Measurements from ENCODE around the gene GIMAP5. TPM values are rescaled to one million over a fixed set of nuclear protein-coding genes. Genes with fewer than 3 reads are reported as not detected.
"Not testable (repeated sequence)": the region's sequence is repeated elsewhere in the genome, so short reads cannot be mapped to it uniquely, and the experiment has no call there.

Gene GIMAP5
- total and polyA plus RNA-seq, 4 donors = 24.8 to 60.6 (median 37.6) TPM

DNA sequence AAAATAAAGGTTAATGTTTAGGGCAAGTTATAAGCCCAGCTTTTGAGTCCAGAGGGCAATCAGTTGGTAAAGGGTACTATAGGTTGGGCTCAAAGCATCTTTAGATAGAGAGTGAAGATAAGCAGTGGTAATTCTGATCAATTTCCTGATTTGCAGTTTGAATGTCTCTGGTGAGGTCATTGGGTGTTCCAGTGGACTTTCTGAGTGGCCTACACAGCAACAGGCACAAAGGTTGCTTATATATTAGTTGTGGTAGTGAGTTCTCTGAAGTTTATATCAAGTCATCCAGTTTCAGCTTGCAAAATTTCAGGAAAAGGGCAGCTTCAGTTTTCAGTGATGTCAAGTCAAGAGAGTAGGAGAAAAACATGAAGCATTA is 29.1 kb downstream of the GIMAP5 start:
- DNase-seq (no peak), ATAC-seq (ENCODE audit: insufficient read depth, low FRiP score) (no peak)
- Histone ChIP-seq H3K9me3 (ENCODE audit: control insufficient read depth in 4 of 4, insufficient read depth in 3 of 4, low read length in 3 of 4) (no peaks in the 10 kb centered on the region), H3K27me3 (ENCODE audit: control insufficient read depth in 3 of 3, insufficient read depth in 3 of 3, low read length in 2 of 3) (no peaks in the 10 kb centered on the region), H3K4me1 (ENCODE audit: control insufficient read depth in 5 of 5, insufficient read depth in 5 of 5, low read length in 5 of 5) (peaks cover 0 to 23% (median 0%) of the 10 kb centered on the region in 5 donors), H3K9ac (ENCODE audit: insufficient read depth in 1 of 2, low read length in 2 of 2) (no peak overlapping the region), H3K36me3 (ENCODE audit: control insufficient read depth in 4 of 4, insufficient read depth in 4 of 4, low read length in 4 of 4) (no peaks in the 10 kb centered on the region), H3K27ac (ENCODE audit: low read depth in 1 of 2, low read length in 1 of 2) (no peak overlapping the region), H3K4me3 (no peak overlapping the region)
- TF ChIP-seq, protein P1, sequence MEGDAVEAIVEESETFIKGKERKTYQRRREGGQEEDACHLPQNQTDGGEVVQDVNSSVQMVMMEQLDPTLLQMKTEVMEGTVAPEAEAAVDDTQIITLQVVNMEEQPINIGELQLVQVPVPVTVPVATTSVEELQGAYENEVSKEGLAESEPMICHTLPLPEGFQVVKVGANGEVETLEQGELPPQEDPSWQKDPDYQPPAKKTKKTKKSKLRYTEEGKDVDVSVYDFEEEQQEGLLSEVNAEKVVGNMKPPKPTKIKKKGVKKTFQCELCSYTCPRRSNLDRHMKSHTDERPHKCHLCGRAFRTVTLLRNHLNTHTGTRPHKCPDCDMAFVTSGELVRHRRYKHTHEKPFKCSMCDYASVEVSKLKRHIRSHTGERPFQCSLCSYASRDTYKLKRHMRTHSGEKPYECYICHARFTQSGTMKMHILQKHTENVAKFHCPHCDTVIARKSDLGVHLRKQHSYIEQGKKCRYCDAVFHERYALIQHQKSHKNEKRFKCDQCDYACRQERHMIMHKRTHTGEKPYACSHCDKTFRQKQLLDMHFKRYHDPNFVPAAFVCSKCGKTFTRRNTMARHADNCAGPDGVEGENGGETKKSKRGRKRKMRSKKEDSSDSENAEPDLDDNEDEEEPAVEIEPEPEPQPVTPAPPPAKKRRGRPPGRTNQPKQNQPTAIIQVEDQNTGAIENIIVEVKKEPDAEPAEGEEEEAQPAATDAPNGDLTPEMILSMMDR (IDR thresholded peaks at IDR 0.05; ENCODE audit: control extremely low read depth, extremely low read depth) = no peak

DNA sequence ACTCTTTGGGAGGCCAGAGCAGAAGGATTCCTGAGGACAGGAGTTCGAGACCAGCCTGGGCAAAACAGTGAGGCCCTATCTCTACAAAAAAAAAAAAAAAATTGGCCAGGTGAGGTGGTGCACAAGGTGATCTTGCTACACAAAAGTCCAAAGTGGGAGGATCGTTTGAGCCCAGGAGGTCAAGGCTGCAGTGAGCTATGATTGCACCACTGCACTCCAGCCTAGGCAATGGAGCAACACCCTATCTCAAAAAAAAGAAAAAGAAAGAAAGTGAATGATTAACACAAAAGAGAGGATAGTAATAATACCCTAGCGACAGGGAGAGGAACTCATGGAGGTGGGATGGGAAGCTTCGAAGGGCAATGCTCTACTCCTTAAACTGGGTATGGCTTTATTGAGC is 32.5 kb downstream of the GIMAP5 start:
- Histone ChIP-seq H3K9me3 (ENCODE audit: control insufficient read depth in 4 of 4, insufficient read depth in 3 of 4, low read length in 3 of 4) (peaks cover 0 to 5% (median 0%) of the 10 kb centered on the region in 4 donors), H3K9ac (ENCODE audit: insufficient read depth in 1 of 2, low read length in 2 of 2) (no peak overlapping the region), H3K4me1 (ENCODE audit: control insufficient read depth in 5 of 5, insufficient read depth in 5 of 5, low read length in 5 of 5) (peaks cover 0 to 16% (median 0%) of the 10 kb centered on the region in 5 donors), H3K4me3 (no peak overlapping the region), H3K27ac (ENCODE audit: low read depth in 1 of 2, low read length in 1 of 2) (no peak overlapping the region), H3K36me3 (ENCODE audit: control insufficient read depth in 4 of 4, insufficient read depth in 4 of 4, low read length in 4 of 4) (no peaks in the 10 kb centered on the region), H3K27me3 (ENCODE audit: control insufficient read depth in 3 of 3, insufficient read depth in 3 of 3, low read length in 2 of 3) (no peaks in the 10 kb centered on the region)
- DNase-seq (no peak), ATAC-seq (ENCODE audit: insufficient read depth, low FRiP score) (no peak)
- WGBS, 2 donors = 90 to 94% methylated on average over 4 of the region's 4 CpGs
- TF ChIP-seq, protein P1 (IDR thresholded peaks at IDR 0.05; ENCODE audit: control extremely low read depth, extremely low read depth) = no peak

DNA sequence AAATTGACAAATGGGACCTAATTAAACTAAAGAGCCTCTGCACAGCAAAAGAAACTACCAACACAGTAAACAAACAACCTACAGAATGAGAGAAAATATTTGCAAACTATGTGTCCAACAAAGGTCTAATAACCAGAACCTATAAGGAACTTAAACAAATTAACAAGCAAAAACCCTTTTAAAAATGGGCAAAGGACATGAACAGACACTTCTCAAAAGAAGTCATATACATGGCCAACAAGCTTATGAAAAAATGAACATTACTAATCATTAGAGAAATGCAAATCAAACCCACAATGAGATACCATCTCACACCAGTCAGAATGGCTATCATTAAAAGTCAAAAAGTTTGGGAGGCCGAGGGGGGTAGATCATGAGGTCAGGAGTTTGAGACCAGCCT is 36.9 kb downstream of the GIMAP5 start:
- not testable (repeated sequence) for DNase-seq; H3K4me1 ChIP-seq (ENCODE audit: control insufficient read depth in 5 of 5, insufficient read depth in 5 of 5, low read length in 5 of 5); H3K36me3 ChIP-seq (ENCODE audit: control insufficient read depth in 4 of 4, insufficient read depth in 4 of 4, low read length in 4 of 4); H3K27me3 ChIP-seq (ENCODE audit: control insufficient read depth in 3 of 3, insufficient read depth in 3 of 3, low read length in 2 of 3); H3K9ac ChIP-seq (ENCODE audit: insufficient read depth in 1 of 2, low read length in 2 of 2); H3K9me3 ChIP-seq (ENCODE audit: control insufficient read depth in 4 of 4, insufficient read depth in 3 of 4, low read length in 3 of 4); H3K4me3 ChIP-seq; H3K27ac ChIP-seq (ENCODE audit: low read depth in 1 of 2, low read length in 1 of 2); ATAC-seq (ENCODE audit: insufficient read depth, low FRiP score)
- 84 to 91% methylated on average over 1 of the region's 1 CpG for WGBS, 2 donors

DNA sequence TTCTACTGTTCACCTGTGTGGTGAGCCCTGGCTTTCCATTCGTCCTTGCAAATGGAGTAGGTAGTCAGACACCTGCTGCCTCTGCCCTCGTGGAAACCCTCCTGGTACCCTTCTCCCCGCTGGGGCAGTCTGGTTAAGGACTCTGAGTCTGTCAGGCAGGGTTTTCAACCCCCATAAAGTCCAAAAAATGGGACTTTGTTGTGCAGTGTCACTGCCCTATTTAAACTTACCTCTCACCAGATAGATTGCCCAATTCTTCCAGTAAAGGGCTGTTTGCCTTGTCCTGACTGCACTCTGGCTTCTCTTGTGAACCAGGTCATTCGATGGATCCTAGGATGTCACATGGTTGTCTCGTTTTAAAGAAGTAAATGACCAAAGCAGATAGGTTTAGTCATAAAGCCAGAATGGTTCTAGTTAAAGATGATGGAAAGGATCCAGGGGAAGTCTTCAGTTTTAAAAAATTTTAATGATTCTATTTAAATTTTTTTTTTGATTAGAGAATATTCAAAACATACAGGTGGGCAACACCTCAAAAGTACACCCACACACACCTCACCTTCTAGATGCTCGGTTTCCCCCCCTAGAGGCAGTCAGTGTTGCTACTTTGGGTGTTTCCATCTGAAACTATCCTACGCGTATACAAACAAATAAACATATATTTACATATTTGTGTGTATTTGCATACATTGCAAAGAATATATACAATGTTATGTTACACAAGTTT is 41.0 kb downstream of the GIMAP5 start:
- no peak for ATAC-seq (ENCODE audit: insufficient read depth, low FRiP score)
- TF ChIP-seq, protein P1 (IDR thresholded peaks at IDR 0.05; ENCODE audit: control extremely low read depth, extremely low read depth) = no peak
- DNase-seq = no peak
- H3K36me3 ChIP-seq (ENCODE audit: control insufficient read depth in 4 of 4, insufficient read depth in 4 of 4, low read length in 4 of 4) = no peaks in the 10 kb centered on the region
- peaks cover 0 to 5% (median 0%) of the 10 kb centered on the region in 4 donors for H3K9me3 ChIP-seq (ENCODE audit: control insufficient read depth in 4 of 4, insufficient read depth in 3 of 4, low read length in 3 of 4)
- peaks cover 0 to 2% (median 0%) of the 10 kb centered on the region in 3 donors for H3K27me3 ChIP-seq (ENCODE audit: control insufficient read depth in 3 of 3, insufficient read depth in 3 of 3, low read length in 2 of 3)
- H3K9ac ChIP-seq (ENCODE audit: insufficient read depth in 1 of 2, low read length in 2 of 2) = no peak overlapping the region
- no peak overlapping the region for H3K4me3 ChIP-seq
- WGBS, 2 donors = 55 to 63% methylated on average over 8 of the region's 8 CpGs
- H3K27ac ChIP-seq (ENCODE audit: low read depth in 1 of 2, low read length in 1 of 2) = no peak overlapping the region
- H3K4me1 ChIP-seq (ENCODE audit: control insufficient read depth in 5 of 5, insufficient read depth in 5 of 5, low read length in 5 of 5) = peaks cover 0 to 7% (median 0%) of the 10 kb centered on the region in 5 donors
